GM18499 (cell line): ENCODE data around the gene KDM4C.
"Not testable (repeated sequence)": the region's sequence is repeated elsewhere in the genome, so short reads cannot be mapped to it uniquely, and the experiment has no call there.

ENCODE experiments used
- ATAC-seq: cut with Tn5 transposase; IDR thresholded peaks from one replicate; pipeline ENCODE4 v1.9.1; 2021; ENCODE audit warnings: moderate number of reproducible peaks; ENCODE audit not compliant: insufficient read depth, unreplicated experiment

KDM4C gene

DNA sequence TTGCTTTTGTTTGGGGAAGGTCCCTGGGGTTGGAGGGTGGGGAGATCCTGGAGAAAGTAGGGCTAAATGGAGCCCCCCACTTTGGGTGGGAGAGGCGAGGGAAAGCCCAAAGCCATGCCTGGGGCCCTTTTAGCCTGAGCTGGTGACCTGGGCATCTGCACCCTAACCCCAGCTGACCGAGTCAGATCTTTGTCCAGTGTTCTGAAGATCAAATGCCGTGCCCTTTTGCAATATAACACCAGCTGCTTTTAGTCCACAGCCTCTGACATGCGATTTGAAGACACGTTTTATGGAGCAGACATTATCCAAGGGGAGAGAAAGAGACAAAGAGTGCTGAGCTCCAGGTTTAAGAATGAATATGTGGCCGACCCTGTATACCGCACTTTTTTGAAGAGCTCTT, 416.5 kb downstream of the KDM4C start:
- ATAC-seq = no peak

DNA sequence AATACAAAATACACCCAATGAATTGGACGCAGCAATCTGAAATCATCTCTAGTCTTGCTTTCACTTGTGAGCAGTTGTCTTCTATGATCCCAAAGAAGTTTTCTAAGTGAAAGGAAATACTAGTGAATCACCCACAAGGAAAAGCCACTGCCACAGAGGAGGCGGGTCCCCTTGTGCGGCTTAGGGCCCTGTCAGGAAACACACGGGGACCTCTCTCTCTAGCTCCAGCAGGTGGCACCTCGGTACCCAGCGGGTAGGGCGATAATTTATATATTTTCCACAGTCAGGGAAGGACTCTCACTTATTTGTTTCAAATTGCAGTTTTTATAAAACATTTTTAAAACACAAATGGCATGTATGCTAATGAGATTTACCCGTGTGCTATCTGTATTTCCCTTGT, 417.1 kb downstream of the KDM4C start:
- ATAC-seq = no peak

DNA sequence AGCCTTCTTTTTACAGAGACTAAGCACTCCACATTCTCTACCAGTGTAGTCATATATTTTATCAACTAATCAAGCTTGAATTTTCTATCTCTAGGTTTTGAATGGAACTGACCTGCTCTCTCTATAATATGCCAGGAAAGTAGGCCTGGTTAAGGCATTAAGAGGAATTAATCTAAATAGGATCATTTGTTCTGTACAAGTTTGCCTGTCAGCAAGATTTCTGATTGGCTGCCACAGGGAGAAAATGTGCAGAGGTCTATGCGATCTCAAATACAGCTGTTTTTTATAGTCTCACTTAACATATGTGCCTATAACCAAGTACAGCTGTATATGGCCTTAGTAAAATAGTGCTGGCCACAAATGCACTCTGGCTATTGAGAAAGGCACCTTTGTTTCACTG, 418.8 kb downstream of the KDM4C start:
- no peak for ATAC-seq

DNA sequence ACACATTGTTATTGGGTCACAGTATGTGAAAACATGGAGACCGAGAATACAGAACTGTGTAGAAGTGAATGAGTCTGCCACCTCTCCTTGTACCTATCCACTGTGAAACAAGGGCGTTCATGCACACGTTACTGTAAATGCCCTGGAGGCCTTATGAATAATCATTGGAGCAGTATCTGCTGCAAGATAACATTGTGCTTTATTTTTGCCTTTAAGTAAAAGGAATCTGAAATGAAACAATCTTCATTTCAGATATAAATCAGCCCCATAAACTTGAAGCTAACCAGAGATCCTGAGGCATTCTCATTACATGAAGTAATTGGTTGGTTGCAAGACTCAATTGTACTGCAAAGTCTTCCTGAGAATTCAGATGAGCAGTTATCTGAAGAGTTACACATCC, 419.6 kb downstream of the KDM4C start:
- ATAC-seq = no peak

DNA sequence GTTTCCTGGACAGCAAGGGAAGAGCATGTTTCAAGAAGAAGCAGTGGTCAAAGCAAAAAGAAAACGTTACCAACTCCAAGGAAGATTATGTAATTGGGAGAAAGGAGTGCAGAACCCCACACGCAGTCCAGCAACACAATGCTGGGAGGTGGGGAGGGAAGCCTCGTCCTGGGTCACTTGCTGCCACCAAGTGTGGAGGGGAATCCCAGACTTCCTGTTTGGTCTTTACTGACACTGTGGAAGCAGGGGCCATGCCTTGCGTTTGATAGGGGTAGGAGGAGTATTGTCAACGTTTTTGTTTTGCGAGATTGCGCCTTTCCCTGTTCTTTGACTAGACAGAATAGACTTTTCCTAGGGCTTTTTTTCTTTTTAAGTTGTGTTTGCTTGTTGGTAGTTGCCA, 421.0 kb downstream of the KDM4C start:
- ATAC-seq = no peak

DNA sequence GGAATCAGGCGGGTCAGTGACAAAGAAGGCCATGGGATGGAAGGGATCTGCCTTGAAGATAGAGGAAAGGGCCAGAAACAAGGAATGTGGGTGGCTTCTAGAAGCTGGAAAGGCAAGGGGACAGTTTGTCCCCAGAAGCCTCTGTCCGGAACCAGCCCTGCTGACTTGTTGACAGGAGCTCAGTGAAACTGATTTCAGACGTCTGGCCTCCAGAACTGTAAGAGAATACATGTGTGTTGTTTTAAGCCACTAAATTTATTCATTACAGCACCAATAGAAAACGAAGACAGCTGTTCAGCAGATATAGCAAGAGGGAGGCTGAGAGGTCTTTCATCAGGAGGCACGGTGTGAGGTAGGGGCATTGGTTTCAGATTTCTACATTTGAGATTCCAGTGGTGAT, 422.5 kb downstream of the KDM4C start:
- no peak for ATAC-seq

DNA sequence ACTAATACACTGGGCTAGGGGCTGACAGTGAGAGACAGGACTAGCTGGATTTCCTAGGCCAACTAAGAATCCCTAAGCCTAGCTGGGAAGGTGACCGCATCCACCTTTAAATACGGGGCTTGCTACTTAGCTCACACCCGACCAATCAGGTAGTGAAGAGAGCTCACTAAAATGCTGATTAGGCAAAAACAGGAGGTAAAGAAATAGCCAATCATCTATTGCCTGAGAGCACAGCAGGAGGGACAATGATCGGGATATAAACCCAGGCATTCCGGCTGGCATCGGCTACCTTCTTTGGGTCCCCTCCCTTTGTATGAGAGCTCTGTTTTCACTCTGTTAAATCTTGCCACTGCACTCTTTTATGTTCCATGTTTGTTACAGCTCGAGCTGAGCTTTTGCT, 425.4 kb downstream of the KDM4C start:
- not testable (repeated sequence) for ATAC-seq

DNA sequence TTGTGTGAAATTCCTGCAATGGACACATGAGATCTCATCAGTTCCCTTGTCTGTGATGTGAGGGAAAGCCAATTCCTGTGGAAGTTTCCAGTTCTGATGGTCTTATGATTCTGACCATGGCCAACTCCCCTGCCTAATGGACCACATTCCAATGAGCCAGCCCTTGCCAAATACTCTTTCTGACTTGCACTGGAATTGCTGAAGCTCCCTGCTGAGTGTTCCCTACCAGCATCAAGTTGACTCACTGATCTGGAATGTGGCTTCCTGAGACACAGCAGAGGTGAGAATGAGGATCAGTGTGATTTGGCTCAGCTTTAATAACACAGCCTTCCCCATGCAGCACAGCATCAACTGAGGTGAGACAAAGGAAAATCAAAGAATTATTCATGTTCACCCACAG, 427.8 kb downstream of the KDM4C start:
- no peak for ATAC-seq

DNA sequence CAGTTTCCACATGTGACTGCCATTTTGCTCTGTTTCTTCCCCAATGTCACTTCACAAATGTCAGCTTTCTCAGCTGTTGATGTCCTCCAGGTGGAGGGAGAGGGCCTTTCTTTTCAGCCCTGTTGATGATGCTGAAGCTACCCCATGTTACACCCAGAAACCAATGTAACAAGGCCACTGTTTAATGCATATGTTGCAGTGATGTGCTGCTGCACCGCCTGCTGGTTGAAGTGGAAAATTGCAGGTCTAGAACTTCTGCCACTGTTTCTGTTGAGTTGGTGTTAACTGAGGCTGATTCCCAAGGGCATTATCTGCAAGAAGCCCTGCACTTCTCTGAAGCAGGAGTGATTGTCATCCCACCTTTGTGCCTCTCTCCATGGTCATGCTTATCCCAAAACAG, 428.4 kb downstream of the KDM4C start:
- no peak for ATAC-seq

DNA sequence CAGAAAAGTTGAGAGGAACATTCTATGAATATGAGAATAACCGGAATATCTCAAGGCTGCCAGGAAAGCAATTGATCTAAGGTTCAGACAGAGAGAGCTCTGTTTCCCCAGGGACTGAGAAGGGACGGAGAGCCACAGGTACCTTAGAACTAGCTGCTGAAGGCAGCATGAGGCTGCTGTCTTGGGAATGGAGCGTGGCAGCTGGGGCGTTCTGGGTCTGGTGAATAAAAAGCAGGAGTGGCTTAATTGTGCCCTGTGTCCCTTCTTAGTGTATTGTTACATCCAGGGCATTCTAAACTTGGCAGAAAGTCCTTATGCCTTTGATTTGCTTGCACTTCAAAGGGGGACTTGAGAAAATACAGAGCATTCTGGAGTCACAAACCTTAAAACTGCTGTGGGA, 434.5 kb downstream of the KDM4C start:
- ATAC-seq = no peak

DNA sequence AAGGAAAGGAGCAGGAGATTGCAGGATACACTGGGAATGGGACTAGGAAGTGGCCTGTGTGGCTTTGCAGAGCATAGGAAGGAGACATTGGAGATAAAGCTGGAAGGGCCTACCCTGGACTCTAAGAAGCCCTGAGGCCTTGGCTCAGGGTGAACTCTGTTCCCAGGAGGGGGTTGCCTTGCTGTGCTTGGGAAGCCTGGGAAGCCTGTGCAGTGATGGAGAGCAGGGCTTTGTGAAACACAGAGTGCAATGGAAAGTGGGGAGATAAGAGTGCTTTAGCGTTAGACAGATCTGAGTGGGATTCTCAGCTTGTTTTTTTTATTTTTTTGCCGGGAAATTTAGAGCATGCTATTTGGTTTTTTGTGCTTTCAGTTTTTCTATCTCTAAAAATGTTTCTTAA, 437.8 kb downstream of the KDM4C start:
- ATAC-seq = no peak

DNA sequence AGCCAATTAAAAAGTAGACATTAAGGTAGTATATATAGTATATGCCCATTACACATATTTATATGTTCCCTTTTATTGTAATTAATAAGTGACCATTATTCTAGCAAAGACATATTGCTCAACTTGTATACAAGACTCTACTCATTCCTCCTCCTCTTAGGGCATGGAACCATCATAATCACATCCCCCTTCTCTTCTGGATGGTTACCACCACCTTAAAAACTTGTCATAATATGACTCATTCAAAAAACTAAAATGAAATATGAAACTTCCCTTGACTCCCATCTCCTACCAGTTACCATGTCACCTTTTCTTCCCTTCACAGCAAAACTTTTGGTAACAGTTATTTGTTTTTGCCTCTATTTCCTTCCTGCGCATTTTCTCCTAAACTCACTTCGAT, 438.7 kb downstream of the KDM4C start:
- ATAC-seq = no peak

DNA sequence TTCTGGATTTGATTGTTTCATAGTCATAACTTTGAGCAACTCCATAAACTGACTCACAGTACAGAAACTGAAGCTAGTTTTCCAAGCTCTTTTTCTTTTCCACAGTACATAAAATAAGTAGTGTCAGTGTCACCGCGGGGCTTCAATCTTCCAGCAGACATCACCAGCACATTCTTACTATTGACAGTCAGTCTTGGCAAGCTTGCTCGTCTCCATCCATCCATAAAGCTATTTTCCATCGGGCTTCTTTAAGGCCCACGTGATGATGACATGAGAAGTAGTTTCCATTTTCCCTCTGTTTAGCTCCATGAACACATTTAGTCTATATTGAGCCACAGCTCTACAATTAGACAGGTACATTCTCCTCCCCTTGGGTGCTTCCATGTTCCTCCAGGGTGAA, 443.4 kb downstream of the KDM4C start:
- no peak for ATAC-seq

DNA sequence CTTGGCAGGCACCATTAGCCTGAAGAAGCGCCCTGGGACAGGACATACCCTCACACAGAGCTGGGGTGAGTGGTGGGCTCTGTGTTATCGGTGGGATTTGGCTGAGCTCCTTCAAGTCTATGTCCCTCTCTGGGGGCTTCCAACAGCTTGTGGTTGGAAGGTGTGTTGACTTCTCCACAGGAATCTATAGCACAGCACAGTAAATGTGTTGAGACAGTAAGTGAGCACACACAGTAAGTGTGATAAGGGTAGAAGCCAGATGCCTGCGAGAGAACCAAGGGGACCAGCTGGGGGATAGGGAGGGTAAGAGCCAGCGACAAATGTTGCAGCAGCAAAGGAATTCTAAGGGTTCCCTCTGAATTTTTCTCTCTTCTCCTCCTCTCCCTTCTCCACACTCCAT, 448.0 kb downstream of the KDM4C start:
- ATAC-seq = no peak

DNA sequence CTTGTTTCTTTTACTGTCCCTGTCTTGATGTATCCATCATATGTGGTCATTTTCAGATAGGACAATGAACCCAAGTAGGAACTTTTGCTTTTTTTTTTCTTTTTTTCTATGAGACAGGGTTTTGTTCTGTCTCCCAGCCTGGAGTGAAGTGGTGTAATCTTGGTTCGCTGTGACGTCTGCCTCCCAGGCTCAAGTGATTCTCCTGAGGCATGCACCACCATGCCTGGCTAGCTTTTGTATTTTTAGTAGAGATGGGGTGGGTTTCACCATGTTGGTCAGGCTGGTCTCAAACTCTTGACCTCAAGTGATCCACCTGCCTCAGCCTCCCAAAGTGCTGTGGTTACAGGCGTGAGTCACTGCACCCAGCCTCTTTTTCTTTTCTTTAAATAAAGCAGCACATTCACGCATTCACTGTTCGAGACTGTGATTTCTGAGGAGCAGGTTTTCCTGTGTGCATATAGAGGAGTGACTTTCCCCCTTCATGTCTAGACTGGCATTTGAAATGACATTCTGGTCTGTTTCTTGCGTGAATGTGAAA, 448.5 kb downstream of the KDM4C start:
- ATAC-seq = no peak

DNA sequence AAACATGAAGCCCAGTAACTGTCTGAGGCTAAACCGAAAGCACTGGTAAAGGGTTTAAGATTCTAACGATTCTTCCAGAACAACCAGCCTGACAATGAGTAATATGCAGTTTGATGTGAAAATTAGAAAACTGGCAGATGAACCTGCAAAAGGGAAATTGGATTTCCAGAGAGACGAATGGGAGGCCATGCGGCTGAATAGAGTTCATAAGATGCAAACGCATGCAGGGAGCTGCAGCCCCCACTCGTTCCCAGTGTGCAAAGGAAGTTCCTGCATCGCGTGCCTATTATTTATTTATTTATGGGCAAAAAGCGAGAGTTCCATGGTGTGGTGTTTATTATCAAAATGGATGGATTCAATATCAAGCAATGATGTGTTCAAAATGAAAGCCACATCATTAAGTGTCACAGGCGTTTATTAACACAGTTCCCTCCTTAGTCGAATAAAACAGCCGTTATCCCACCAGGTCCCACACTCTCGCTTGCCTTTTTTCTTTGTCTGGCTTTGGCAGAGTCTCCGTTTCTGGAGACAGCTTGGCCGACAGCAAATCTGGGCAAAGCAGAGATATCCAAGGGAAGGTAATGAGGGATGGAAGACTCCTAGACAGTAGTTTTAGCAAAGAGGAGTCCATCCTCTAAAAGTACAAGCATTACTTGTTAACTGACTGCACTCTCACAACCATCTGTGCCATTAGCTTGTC, 451.4 kb downstream of the KDM4C start:
- no peak for ATAC-seq

DNA sequence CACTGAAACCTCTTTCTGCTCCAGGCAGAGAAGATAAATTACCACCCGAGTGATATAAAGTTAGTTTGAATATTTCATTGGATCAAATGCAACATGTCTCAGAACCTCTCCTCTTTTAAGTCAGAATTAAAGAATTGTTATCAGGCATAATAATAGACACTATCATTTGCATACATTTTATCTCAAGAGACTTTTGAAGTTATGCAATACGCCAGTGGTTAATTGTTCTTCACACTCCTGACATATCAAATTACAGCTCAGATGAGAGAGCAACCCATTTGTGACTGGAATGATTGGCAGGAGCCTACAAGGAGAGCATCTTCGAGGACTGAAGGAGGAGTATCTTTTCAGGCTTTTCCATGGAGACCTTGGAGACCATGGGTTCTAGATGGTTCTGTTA, 452.2 kb downstream of the KDM4C start:
- no peak for ATAC-seq

DNA sequence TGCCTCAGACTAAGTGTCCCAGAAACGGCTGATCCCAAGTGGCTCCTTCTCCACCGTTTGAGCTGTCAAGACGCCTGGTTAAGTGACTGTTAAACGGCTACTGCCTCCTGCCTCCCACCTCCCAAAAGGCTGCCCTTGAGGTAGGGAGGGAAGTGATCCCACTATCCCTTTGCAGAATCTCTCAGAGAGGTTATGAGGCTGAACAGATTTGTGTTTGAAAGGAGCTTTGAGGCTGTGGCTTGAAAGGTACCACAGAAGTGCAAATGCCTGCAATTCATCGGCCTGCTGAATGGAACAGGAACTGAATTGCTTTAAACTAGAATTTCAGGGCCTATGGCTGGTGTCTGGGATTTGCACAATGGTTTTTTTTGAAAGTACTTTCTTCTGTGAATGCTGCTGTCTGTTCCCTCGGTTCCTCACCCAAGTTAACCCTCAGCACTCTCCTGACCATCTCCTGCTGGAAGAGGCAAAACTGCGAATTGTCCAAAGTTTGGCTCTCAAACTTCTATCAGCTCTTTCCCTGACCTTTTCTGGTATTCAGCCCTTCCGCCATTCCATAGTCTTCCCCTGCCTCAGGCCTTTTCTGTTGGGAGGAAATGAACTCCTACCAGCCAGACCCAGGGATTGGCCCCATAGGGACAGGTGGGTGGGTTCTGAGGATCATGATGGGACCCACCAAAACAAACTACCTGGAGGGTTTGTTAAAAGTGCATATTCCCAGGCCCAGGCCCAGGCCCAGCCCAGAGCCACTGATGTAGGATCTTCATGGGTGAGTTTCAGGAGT, 453.3 kb downstream of the KDM4C start:
- ATAC-seq = no peak

DNA sequence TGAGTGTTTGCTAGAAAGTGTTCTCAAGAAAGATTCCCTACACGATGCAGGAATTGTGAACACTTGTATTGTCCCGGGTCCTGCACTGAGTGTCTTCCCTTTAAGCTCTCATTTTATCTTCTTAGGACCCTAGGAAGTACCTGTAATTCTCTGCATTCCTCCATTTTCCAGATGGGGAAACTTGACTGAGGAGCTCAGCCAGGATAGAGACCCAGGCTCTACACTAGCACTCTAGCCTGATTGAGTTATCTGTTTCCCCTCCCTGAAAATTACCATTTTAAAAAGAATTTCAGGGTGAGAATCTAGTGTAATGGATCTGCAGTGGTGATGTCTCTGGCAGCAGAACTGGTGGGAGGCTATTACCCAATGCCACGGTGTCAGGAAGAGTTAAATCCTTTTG, 453.9 kb downstream of the KDM4C start:
- no peak for ATAC-seq

DNA sequence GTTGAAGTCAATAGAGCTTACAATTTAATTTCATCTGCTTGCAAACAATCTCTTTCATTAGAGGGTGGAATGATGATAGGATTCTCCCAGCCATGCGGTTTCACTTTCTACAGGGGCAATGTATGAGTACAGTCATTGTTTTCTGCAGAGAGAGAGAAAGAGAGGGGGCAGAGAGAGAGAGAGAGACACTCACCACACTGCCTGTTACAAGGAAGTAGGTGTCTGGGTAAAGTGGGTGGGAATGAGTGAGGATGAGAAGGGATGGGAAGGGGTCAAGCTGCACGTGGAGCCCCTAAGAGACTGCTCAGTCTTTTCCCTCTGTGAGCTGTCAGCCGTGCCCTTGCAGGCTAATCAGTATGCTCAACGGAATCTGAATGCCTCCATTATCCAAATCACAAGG, 454.3 kb downstream of the KDM4C start:
- no peak for ATAC-seq

DNA sequence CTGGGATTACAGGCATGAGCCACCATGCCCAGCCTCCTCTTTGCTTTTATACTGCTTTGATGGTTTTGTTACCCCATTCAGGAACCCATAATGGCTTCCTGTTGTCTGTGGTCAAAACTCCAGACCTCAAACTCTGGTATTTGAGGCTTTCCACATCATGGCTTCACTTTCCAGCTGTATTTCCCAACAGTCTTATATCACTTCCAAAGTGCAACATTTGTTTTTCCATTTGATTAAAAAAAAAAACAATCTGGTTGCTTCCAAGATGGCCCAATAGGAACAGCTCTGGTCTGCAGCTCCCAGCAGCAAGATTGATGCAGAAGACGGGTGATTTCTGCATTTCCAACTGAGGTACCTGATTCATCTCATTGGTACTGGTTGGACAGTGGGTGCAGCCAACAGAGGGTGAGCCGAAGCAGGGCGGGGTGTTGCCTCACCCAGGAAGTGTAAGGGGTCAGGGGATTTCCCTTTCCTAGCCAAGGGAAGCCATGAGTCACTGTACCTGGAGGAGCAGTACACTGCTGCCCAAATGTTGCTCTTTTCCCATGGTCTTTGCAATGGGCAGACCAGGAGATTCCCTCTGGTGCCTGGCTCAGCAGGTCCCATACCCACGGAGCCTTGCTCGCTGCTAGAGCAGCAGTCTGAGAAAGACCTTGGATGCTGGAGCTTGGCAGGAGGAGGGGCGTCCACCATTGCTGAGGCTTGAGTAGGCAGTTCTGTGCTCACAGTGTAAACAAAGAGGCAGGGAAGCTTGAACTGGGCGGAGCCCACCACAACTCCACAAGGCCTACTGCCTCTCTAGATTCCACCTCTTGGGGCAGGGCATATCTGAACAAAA, 458.4 kb downstream of the KDM4C start:
- no peak for ATAC-seq
